H9 (cell line): ENCODE data around the gene DPT. TPM values are rescaled to one million over a fixed set of nuclear protein-coding genes. Genes with fewer than 3 reads are reported as not detected.

Experiments
- DNase-seq: peaks from one replicate; pipeline ENCODE4 v3.0.0-alpha.2; 2017
- H2AFZ ChIP-seq: one replicate; pipeline ENCODE4 v1.6.1; 2013; ENCODE audit warnings: mild to moderate bottlenecking, low read length, control low read depth, moderate library complexity
- H2AK5ac ChIP-seq: 2 replicates; pipeline ENCODE4 v1.6.1; 2013; ENCODE audit warnings: low read length, control low read depth, mixed read lengths; ENCODE audit not compliant: insufficient read length
- H2BK120ac ChIP-seq: one replicate; pipeline ENCODE4 v1.6.1; 2013; ENCODE audit warnings: low read depth, mild to moderate bottlenecking, low read length, control low read depth, inconsistent platforms; ENCODE audit not compliant: poor library complexity, severe bottlenecking
- H2BK12ac ChIP-seq: 2 replicates; pipeline ENCODE4 v1.6.1; 2013; ENCODE audit warnings: low read length, control low read depth, mixed read lengths, low read depth; ENCODE audit not compliant: insufficient read length
- H2BK15ac ChIP-seq: 2 replicates; pipeline ENCODE4 v1.6.1; 2013; ENCODE audit warnings: low read depth, low read length, control low read depth
- H2BK20ac ChIP-seq: one replicate; pipeline ENCODE4 v1.6.1; 2013; ENCODE audit warnings: low read depth, mild to moderate bottlenecking, low read length, control low read depth, inconsistent platforms; ENCODE audit not compliant: poor library complexity, severe bottlenecking
- H2BK5ac ChIP-seq: 2 replicates; pipeline ENCODE4 v1.6.1; 2013; ENCODE audit warnings: low read length, control low read depth, mixed read lengths; ENCODE audit not compliant: insufficient read length
- H3K14ac ChIP-seq: 2 replicates; pipeline ENCODE4 v1.6.1; 2013; ENCODE audit warnings: low read length, control low read depth; ENCODE audit not compliant: insufficient read depth
- H3K18ac ChIP-seq: 2 replicates; pipeline ENCODE4 v1.6.1; 2013; ENCODE audit warnings: low read depth, mild to moderate bottlenecking, mixed read lengths, low read length, control low read depth; ENCODE audit not compliant: insufficient read length
- H3K23ac ChIP-seq: 2 replicates; pipeline ENCODE4 v1.6.1; 2013; ENCODE audit warnings: low read length, control low read depth, mixed read lengths, low read depth; ENCODE audit not compliant: insufficient read length
- H3K23me2 ChIP-seq: 2 replicates; pipeline ENCODE4 v1.6.1; 2013; ENCODE audit warnings: low read depth, mild to moderate bottlenecking, mixed read lengths, low read length, control low read depth; ENCODE audit not compliant: insufficient read length, poor library complexity, severe bottlenecking
- H3K27ac ChIP-seq: 2 replicates; pipeline ENCODE4 v1.5.1; 2013; ENCODE audit warnings: low read length, control low read depth, mixed read lengths, low read depth; ENCODE audit not compliant: insufficient read length
- H3K27me3 ChIP-seq: 2 replicates; pipeline ENCODE4 v1.6.1; 2013; ENCODE audit warnings: low read length, control low read depth, inconsistent platforms; ENCODE audit not compliant: insufficient read depth
- H3K4ac ChIP-seq: 2 replicates; pipeline ENCODE4 v1.6.1; 2013; ENCODE audit warnings: low read depth, mild to moderate bottlenecking, control low read depth, inconsistent platforms, low read length, moderate library complexity
- H3K4me1 ChIP-seq: 2 replicates; pipeline ENCODE4 v1.6.1; 2013; ENCODE audit warnings: low read length, control low read depth, inconsistent platforms; ENCODE audit not compliant: insufficient read depth
- H3K4me2 ChIP-seq: 2 replicates; pipeline ENCODE4 v1.6.1; 2013; ENCODE audit warnings: low read length, control low read depth, mixed read lengths; ENCODE audit not compliant: insufficient read length, insufficient read depth
- H3K56ac ChIP-seq: 2 replicates; pipeline ENCODE4 v1.6.1; 2013; ENCODE audit warnings: low read depth, mild to moderate bottlenecking, mixed read lengths, low read length, control low read depth; ENCODE audit not compliant: insufficient read length
- H3K79me1 ChIP-seq: 2 replicates; pipeline ENCODE4 v1.6.1; 2013; ENCODE audit warnings: low read depth, mild to moderate bottlenecking, moderate library complexity, low read length, control low read depth, inconsistent platforms; ENCODE audit not compliant: insufficient read depth, poor library complexity, severe bottlenecking
- H3K79me2 ChIP-seq: 2 replicates; pipeline ENCODE4 v1.6.1; 2013; ENCODE audit warnings: low read length, control low read depth, inconsistent platforms; ENCODE audit not compliant: insufficient read depth
- H3K9ac ChIP-seq: 2 replicates; pipeline ENCODE4 v1.6.1; 2013; ENCODE audit warnings: low read length, control low read depth, mixed read lengths; ENCODE audit not compliant: insufficient read length; ENCODE audit errors: extremely low read depth
- H3K9me3 ChIP-seq: one replicate; pipeline ENCODE4 v1.6.1; 2013; ENCODE audit warnings: low read depth, low read length, inconsistent platforms; ENCODE audit not compliant: control insufficient read depth
- H3T11ph ChIP-seq: one replicate; pipeline ENCODE4 v1.6.1; 2013; ENCODE audit warnings: mild to moderate bottlenecking, low read length, control low read depth, inconsistent platforms
- H4K20me1 ChIP-seq: one replicate; pipeline ENCODE4 v1.6.1; 2013; ENCODE audit not compliant: control insufficient read depth, insufficient read length, insufficient read depth
- H4K5ac ChIP-seq: 2 replicates; pipeline ENCODE4 v1.6.1; 2013; ENCODE audit warnings: low read depth, mild to moderate bottlenecking, mixed read lengths, low read length, control low read depth; ENCODE audit not compliant: insufficient read length
- H4K8ac ChIP-seq: replicated peaks from 2 replicates; pipeline ENCODE4 v1.6.1; 2013; ENCODE audit warnings: low read length, control low read depth, mixed read lengths, low read depth; ENCODE audit not compliant: insufficient read length
- H4K91ac ChIP-seq: 2 replicates; pipeline ENCODE4 v1.6.1; 2013; ENCODE audit warnings: low read depth, mild to moderate bottlenecking, moderate library complexity, mixed read lengths, low read length, control low read depth; ENCODE audit not compliant: insufficient read length
- H3K27ac Mint-ChIP-seq, 3 experiments: 2 replicates in 2 of 3; 3 replicates in 1 of 3; pipeline ENCODE4 v1.8.0; 2020 to 2021; ENCODE audit warnings: mixed read lengths in 3 of 3, mild to moderate bottlenecking in 1 of 3, moderate library complexity in 1 of 3
- H3K27me3 Mint-ChIP-seq: 2 replicates; pipeline ENCODE4 v1.8.0; 2021; ENCODE audit warnings: low read depth, mild to moderate bottlenecking, moderate library complexity, mixed read lengths
- H3K36me3 Mint-ChIP-seq, 3 experiments: 2 replicates in 2 of 3; 3 replicates in 1 of 3; pipeline ENCODE4 v1.8.0; 2020 to 2021; ENCODE audit warnings: low read depth in 3 of 3, mixed read lengths in 3 of 3; ENCODE audit not compliant: insufficient read depth in 1 of 3
- H3K4me1 Mint-ChIP-seq, 2 experiments: 2 replicates each; pipeline ENCODE4 v1.8.0; 2020; ENCODE audit warnings: mixed read lengths in 2 of 2
- H3K4me3 Mint-ChIP-seq, 2 experiments: 2 replicates in 1 of 2; 3 replicates in 1 of 2; pipeline ENCODE4 v1.8.0; 2020 to 2021; ENCODE audit warnings: mild to moderate bottlenecking in 2 of 2, mixed read lengths in 2 of 2, moderate library complexity in 1 of 2
- H3K9me3 Mint-ChIP-seq, 2 experiments: 2 replicates in 1 of 2; 3 replicates in 1 of 2; pipeline ENCODE4 v1.8.0; 2020; ENCODE audit warnings: mild to moderate bottlenecking in 2 of 2, mixed read lengths in 2 of 2, moderate library complexity in 1 of 2
- CTCF ChIP-seq: fragments of 200-600 bp; sonication (generic); conservative IDR thresholded peaks from 3 replicates; pipeline ENCODE4 v1.8.0; 2021; ENCODE audit warnings: antibody characterized with exemption, mild to moderate bottlenecking
- WGBS: extraction: QIAGEN DNeasy Blood & Tissue Kit; methylation state at CpG from one replicate; pipeline ENCODE4 v1.1.7; 2013; ENCODE audit warnings: missing lambda C conversion rate, low lambda C conversion rate, mixed read lengths; ENCODE audit not compliant: insufficient read length; ENCODE audit errors: extremely low coverage; 5-methylcytosine and 5-hydroxymethylcytosine counted together
- total RNA-seq: library from RNA; stranded (reverse); gene quantifications from 2 replicates; pipeline ENCODE4 v1.2.1, GENCODE V29; 2021

DPT gene
- total RNA-seq, 1 experiment from 2014 or later = not detected

GRCh38 chr1:168774241-168774640, 45.2 kb upstream of the DPT start:
- Histone ChIP-seq H2BK120ac (no peak overlapping the region), H3T11ph (no peak overlapping the region), H2BK5ac (no peak overlapping the region), H3K23ac (no peak overlapping the region), H3K56ac (no peak overlapping the region), H4K20me1 (no peaks in the 10 kb centered on the region), H2BK20ac (no peak overlapping the region), H3K4me1 (no peaks in the 10 kb centered on the region), H3K27me3 (no peaks in the 10 kb centered on the region), H3K79me1 (no peaks in the 10 kb centered on the region), H3K9ac (no peak overlapping the region), H4K8ac (no peak overlapping the region), H3K79me2 (no peaks in the 10 kb centered on the region), H3K4ac (no peak overlapping the region), H4K91ac (no peak overlapping the region), H3K9me3 (no peaks in the 10 kb centered on the region), H2BK15ac (no peak overlapping the region), H3K23me2 (no peaks in the 10 kb centered on the region), H4K5ac (no peak overlapping the region), H2AFZ (no peak overlapping the region), H3K14ac (no peak overlapping the region), H2BK12ac (no peak overlapping the region), H3K18ac (no peak overlapping the region), H3K27ac (no peak overlapping the region), H3K4me2 (no peak overlapping the region), H2AK5ac (no peak overlapping the region)
- no peaks in the 10 kb centered on the region; the same call in 1 of the 2 replicates for H3K27me3 Mint-ChIP-seq
- H3K4me3 Mint-ChIP-seq = no peak overlapping the region
- H3K4me1 Mint-ChIP-seq = no peaks in the 10 kb centered on the region
- no CpG with 5 or more reads among the region's 1 CpG for WGBS
- TF ChIP-seq CTCF = no peak
- H3K36me3 Mint-ChIP-seq = no peaks in the 10 kb centered on the region
- no peak for DNase-seq
- peak overlapping the region in 1 of 3 experiments; percentile 11; a peak in 2 of 7 replicates for H3K27ac Mint-ChIP-seq
- no peaks in the 10 kb centered on the region for H3K9me3 Mint-ChIP-seq
